NCI-H1105 treated with DMSO at 0.1 percent for 48 hours (cell line): ENCODE results near the gene TBC1D1.
"Not testable (repeated sequence)": the region's sequence is repeated elsewhere in the genome, so short reads cannot be mapped to it uniquely, and the experiment has no call there.

Source experiments
- DNase-seq: peaks from one replicate; lab custom pipeline; 2025; lab: John Stamatoyannopoulos, UW

TBC1D1 gene

GRCh38 chr4:37968747-37969146 is 77.9 kb downstream of the TBC1D1 start:
- no peak for DNase-seq

GRCh38 chr4:37970702-37971101 is 79.8 kb downstream of the TBC1D1 start:
- no peak for DNase-seq

DNA sequence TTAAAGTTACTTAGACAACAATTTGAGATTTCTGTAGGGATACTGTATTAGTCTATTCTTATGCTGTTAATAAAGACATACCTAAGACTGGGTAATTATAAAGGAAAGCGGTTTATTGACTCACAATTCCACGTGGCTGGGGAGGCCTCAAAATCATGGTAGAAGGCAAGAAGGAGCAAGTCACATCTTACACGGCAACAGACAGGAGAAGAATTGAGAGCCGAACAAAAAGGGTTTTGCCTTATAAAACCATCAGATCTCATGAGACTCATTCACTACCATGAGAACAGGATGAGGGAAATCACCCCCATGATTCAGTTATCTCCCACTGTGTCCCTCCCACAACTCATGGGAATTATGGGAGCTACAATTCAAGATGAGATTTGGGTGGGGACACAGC is 80.3 kb downstream of the TBC1D1 start:
- no peak for DNase-seq

DNA sequence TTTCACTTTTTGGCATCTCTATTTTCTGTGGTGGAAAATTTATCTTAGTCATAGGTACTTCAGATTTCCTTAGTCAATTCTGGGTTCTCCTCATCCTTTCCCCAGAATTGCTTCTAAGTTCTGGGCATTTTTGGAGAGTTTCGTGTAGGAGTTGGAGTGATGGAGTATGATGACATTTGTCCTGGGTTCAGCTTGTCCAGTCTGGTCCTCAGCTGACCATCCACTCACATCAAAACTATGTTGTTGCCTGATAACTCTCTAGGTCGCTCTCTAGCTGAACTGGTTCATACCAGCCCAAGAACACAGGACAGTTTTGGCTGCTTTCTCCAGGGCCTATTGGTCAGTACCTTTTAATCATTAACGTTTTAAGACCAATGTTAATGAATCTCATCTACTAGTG is 82.6 kb downstream of the TBC1D1 start:
- DNase-seq: no peak

- not testable (repeated sequence) for DNase-seq
Observed at GRCh38 chr4:37975321-37975822, 84.5 kb downstream of the TBC1D1 start.

DNA sequence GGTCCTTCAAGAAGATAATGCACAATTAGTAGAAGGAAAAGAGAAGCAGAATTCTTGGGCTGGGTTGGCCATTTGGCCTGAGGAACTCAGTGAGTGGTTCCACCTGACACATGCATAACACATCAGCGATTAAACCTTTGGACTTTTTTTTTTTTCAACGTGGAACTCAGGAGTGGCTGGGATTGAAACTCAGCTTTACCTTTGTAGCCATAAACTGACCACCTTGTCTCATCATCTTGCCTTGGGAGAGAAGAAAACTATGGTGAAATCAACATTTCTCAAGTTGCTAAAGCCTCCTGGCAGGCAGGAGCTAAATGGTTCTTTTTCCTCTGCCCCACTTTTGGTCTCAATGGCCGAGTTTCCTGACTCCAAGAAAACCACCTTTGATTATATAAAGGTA is 85.6 kb downstream of the TBC1D1 start:
- DNase-seq: no peak

DNA sequence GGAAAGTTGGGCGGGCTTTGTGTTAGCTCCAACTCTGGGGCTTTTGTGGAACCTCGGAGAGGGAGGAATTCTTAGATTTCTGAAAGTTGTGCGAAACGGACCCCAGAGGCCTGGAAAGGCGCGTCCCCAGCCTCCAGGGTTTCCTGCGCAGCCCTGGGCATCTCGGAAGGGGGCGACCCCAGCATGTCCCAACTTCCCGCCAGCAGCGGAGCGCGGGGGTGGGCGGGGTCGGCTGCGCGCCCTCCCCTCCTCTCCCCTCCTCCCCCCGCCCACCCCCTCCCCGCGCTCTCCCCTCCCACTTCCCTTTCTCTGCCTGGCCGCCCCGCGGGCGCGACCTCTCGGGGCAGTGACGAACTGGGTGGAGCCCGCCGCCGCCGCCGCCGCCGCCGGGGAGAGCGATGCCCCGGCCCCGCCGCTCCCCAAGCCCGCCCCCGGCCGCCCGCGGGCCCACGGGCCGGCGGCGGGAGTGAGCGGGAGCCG is 86.1 kb downstream of the TBC1D1 start:
- peak; percentile 28 for DNase-seq

DNA sequence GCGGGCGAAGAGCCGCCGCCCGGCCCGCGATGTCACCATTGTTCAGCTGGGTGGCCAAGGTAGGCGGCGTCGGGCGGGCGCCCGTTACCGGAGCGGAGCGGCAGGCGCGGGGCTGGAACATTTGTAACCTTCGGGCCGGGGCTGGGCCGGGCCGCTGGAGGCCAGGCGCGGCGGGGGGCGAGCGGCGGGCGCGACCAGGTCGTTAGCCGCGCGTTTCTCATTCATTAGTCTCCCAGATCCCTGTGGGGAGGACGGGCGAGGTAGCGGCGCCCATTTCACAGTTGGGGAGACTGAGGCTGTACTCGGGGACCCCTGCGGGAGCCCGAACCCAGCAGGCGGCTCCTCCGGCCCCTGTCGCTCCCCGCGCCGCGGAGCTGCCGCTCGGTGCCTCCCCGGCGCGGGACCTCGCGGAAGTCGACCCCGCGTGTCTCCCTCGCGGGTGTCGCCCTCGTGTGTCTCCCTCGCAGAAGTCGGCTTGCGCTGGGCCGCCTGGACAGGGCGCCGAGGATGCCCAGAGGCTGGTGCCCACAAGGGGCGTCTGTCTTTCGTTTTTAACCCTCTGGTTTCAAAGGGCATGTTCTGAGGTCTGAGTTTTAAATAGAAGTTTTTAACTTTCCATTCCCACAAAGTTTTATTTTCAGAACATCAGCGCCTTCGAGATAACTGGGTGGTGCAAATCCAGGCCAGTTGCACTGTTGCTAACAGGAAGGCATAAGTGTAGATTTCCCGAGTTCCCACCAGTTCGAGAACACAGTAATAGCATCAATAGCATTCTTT is 86.8 kb downstream of the TBC1D1 start:
- peak; percentile 12 for DNase-seq

- no peak for DNase-seq
Observed at GRCh38 chr4:37978248-37978924, 87.5 kb downstream of the TBC1D1 start.

GRCh38 chr4:37980246-37980645 is 89.4 kb downstream of the TBC1D1 start:
- no peak for DNase-seq

- no peak for DNase-seq
Observed at GRCh38 chr4:37981425-37981824, 90.5 kb downstream of the TBC1D1 start.

GRCh38 chr4:37981844-37982720 is 91.2 kb downstream of the TBC1D1 start:
- DNase-seq: no peak

- no peak for DNase-seq
Observed at GRCh38 chr4:37982736-37983135, 91.9 kb downstream of the TBC1D1 start.

DNA sequence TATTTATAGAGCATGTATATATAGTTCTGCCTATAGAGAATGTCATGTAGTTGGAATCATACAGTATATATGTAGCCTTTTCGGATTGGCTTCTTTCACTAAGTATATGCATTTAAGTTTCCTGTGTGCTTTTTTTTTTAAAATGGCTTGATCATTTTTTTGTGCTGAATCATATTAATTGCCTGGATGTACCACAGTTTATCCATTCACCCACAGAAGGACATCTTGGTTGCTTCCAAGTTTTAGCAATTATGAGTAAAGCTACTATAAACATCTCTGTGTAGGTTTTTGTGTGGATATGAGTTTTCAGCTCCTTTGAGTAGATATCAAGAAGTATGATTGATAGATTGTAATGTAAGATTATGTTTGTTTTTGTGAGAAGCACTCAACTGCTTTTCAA is 93.1 kb downstream of the TBC1D1 start:
- DNase-seq: no peak

DNA sequence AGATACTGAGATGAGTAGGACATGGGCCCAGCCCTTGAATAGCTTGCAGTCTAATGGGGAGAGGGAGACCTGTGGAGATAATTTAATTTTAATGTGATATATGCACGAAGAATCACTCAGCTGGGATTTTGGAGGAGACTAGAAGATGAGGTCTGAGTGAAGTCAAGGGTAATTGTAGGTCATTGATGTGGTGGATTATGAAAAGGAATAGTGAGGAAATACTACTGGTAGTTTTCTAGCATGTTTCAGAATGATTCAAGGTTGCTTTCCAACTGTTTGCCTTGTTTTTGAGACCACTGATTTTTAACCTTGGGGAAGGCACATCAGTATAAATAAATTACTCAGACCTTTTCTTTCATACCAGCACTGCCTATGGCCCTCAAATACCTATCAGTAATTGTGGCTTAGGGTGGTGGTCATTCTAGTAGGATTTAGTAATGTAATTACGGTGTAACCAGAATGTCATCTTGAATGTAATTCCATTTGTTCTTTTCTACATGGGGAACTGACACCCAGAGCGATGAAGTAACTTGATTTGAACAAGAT is 94.9 kb downstream of the TBC1D1 start:
- no peak for DNase-seq

DNA sequence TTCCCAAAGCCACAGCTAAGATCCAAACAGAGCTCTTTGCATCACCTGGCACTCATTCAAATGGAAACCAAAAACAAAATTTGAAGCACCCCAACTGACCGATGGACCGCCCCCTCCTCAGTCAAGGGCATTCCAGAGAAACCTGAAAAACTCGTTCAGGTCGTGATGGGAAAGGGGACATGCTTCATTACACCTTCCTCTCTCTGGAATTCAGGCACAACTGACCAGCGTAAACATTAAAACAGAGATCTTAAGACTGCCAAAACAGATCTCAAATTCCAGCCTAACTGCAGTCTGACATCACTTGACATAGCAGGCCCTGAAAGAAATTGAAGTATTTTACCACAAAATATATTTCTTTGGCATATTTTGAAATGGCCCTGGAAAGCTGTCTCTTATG is 97.8 kb downstream of the TBC1D1 start:
- no peak for DNase-seq

- no peak for DNase-seq
Observed at GRCh38 chr4:37989398-37990260, 98.7 kb downstream of the TBC1D1 start.

DNA sequence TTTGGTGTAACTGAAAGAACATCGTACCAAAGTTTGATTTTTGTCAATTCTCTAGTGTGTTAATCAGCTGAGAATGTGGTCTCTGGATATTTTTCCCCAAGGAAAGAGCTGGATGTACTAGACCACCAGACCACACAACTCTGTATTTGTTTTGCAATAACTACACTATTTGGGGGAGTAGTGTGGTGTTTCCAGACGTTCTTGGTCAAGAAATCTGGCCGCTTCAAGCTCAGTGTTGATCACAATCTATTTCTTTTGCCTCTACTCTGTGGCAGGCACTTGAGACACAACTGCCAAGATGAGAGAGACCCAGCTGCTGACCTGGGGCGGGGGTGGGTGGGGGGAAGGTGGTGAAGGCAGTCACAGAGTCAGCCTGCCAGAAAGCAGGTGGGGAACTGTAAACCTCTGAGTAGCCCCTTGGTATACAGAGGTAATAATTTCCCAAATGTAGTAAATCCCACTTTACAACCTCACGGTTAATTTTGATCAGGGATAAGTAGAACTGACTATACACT is 99.9 kb downstream of the TBC1D1 start:
- no peak for DNase-seq

GRCh38 chr4:37991623-37992410 is 100.9 kb downstream of the TBC1D1 start:
- DNase-seq: no peak

DNA sequence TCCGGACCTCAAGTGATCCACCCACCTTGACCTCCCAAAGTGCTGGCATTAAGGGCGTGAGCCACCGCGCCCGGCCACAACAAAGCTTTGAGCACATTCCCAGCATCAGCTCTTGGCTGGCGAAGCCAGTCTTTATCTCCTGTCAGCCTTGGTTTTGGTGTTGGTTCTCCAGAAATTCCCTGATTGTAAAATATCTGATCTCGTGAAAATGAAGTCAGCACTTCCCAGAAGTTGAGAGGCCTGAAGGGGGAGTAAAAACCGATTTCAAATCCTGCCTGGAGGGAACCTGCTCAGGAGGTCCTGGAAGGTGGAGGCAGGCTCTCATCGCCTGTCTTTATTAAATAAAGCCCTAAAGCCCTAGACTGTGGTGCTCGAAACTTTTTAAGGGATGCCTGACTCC is 102.9 kb downstream of the TBC1D1 start:
- no peak for DNase-seq
